AG04450 (cell line): ENCODE measurements around the gene RNF19B. TPM values are rescaled to one million over a fixed set of nuclear protein-coding genes. Genes with fewer than 3 reads are reported as not detected.

Source experiments
- CTCF ChIA-PET: fragments of 300-600, 350-600 bp; formaldehyde crosslinking; extraction: SDS; loops from one replicate; lab custom pipeline; 2022; ENCODE audit warnings: antibody characterized with exemption, inconsistent platforms; lab: Charles Lee
- POLR2A ChIA-PET: fragments of 350-600 bp; formaldehyde crosslinking; extraction: SDS; loops from one replicate; lab custom pipeline; 2021; ENCODE audit warnings: antibody characterized with exemption, inconsistent platforms; lab: Yijun Ruan, JAX
- DNase-seq: peaks from one replicate; pipeline ENCODE4 v3.0.0-alpha.2; 2011; ENCODE audit warnings: low read depth, low spot score
- H3K27ac ChIP-seq: one replicate; pipeline ENCODE4 v1.5.1; 2012; ENCODE audit warnings: low read depth, low read length, control low read depth
- H3K27me3 ChIP-seq: one replicate; pipeline ENCODE4 v1.6.0; 2012; ENCODE audit warnings: low read length; ENCODE audit not compliant: control insufficient read depth, insufficient read depth
- H3K4me3 ChIP-seq: 2 replicates; pipeline ENCODE4 v1.5.1; 2011; ENCODE audit warnings: mild to moderate bottlenecking, low read depth, low read length, control low read depth
- H3K9me3 ChIP-seq: 2 replicates; pipeline ENCODE4 v1.5.1; 2012; ENCODE audit warnings: low read length; ENCODE audit not compliant: control insufficient read depth, insufficient read depth
- CTCF ChIP-seq: IDR thresholded peaks from 2 replicates; pipeline ENCODE4 v1.5.1; 2011; ENCODE audit warnings: low read depth, low read length, control low read depth, inconsistent platforms
- polyA plus RNA-seq: library from polyadenylated mRNA; depleted of rRNA; stranded (reverse); fragments of >200 nt; gene quantifications from 2 replicates; pipeline ENCODE4 v1.2.3, GENCODE V29; 2011

The RNF19B gene
- polyA plus RNA-seq, 1 experiment, result 10.1 TPM

DNA sequence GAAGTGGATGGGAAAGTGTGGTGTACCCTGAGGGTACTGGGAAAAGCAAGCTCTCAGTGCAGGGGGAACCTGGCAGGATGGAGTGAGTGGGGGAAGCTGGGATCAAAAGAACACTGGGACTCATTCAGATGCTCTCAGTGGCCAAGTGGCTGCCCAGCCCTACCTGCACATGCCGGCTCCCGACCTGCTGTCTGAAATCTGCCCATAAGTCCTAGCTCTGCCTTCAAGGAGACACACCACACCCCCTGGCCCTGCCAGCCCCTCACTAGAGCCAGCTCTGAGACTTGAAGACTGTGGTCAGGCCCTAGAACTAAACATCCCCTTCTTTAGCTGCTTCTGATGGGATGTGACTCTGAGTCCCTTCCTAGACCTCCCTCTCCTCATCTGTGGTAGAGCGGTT is 65.7 kb downstream of the RNF19B start:
- ChIA-PET CTCF (interaction anchor here (0.5 to 1.1 kb wide), 5 partner anchors 22 to 378 kb away, joined by 3 to 7 read pairs (median 4); no protein-coding TSS in a partner anchor), POLR2A (interaction anchor here (0.7 kb wide), 1 partner anchor 8 kb away, joined by 5 read pairs; no protein-coding TSS in a partner anchor)
- no peak for TF ChIP-seq CTCF

GRCh38 chr1:32898056-32898455 is 66.6 kb downstream of the RNF19B start:
- no peaks in the 10 kb centered on the region; the same call in 1 of the 2 replicates for H3K9me3 ChIP-seq
- DNase-seq, result no peak
- H3K27me3 ChIP-seq, result peaks cover 3% of the 10 kb centered on the region
- no peak overlapping the region for H3K27ac ChIP-seq
- POLR2A ChIA-PET, result interaction anchor here (0.6 kb wide), 1 partner anchor 497 kb away, joined by 3 read pairs; no protein-coding TSS in a partner anchor
- H3K4me3 ChIP-seq, result no peak overlapping the region
- no peak for TF ChIP-seq CTCF
- CTCF ChIA-PET, result interaction anchor here (1.1 kb wide), 1 partner anchor 189 kb away, joined by 3 read pairs; no protein-coding TSS in a partner anchor

More for the DNA sequence above, 65.7 kb downstream of the RNF19B start:
- Histone ChIP-seq H3K27me3 (peaks cover 3% of the 10 kb centered on the region), H3K4me3 (no peak overlapping the region), H3K9me3 (no peaks in the 10 kb centered on the region; the same call in 1 of the 2 replicates), H3K27ac (no peak overlapping the region)
- DNase-seq, result no peak

GRCh38 chr1:32897082-32898049 is 67.2 kb downstream of the RNF19B start:
- Histone ChIP-seq H3K4me3 (no peak overlapping the region), H3K9me3 (no peaks in the 10 kb centered on the region; the same call in none of the 2 replicates), H3K27ac (no peak overlapping the region), H3K27me3 (peaks cover 4% of the 10 kb centered on the region)
- TF ChIP-seq CTCF, result no peak
- no peak for DNase-seq
- CTCF ChIA-PET, result interaction anchor here (0.6 to 0.9 kb wide), 2 partner anchors 11 to 128 kb away, joined by 3 to 5 read pairs; partner anchors contain the start of gene HPCA
- POLR2A ChIA-PET, result no interaction called here

DNA sequence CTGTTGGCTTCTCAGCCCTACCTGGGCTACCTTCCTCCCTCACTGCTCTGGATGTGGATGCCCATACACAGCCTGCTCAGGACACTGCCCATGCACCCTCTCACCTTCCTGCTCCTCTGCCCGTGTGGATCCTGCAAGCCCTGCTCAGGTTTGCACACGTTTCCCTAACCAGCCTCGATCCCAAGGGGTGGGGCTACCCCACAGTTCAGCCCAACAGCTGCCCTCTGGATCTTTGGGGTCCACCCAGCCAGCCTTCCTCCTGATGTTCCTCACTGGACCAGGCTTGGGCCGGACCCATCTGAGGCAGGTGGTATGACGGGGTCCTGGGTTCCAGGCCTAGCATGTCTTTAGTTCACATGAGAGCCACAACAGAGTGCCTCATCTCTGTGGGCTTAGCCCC is 68.2 kb downstream of the RNF19B start:
- ChIA-PET POLR2A (no interaction called here), CTCF (interaction anchor here (0.9 kb wide), 1 partner anchor 10 kb away, joined by 5 read pairs; the partner anchor contains the start of gene HPCA)
- Histone ChIP-seq H3K27me3 (peaks cover 10% of the 10 kb centered on the region), H3K4me3 (no peak overlapping the region), H3K27ac (no peak overlapping the region), H3K9me3 (no peaks in the 10 kb centered on the region; the same call in none of the 2 replicates)
- DNase-seq, result no peak
- no peak for TF ChIP-seq CTCF
